HG03571 (cell line): ENCODE measurements around the gene CDC20B.

ENCODE experiments used
- ATAC-seq: cut with Tn5 transposase; IDR thresholded peaks from one replicate; pipeline ENCODE4 v1.9.1; 2021; ENCODE audit not compliant: unreplicated experiment

The CDC20B gene

DNA sequence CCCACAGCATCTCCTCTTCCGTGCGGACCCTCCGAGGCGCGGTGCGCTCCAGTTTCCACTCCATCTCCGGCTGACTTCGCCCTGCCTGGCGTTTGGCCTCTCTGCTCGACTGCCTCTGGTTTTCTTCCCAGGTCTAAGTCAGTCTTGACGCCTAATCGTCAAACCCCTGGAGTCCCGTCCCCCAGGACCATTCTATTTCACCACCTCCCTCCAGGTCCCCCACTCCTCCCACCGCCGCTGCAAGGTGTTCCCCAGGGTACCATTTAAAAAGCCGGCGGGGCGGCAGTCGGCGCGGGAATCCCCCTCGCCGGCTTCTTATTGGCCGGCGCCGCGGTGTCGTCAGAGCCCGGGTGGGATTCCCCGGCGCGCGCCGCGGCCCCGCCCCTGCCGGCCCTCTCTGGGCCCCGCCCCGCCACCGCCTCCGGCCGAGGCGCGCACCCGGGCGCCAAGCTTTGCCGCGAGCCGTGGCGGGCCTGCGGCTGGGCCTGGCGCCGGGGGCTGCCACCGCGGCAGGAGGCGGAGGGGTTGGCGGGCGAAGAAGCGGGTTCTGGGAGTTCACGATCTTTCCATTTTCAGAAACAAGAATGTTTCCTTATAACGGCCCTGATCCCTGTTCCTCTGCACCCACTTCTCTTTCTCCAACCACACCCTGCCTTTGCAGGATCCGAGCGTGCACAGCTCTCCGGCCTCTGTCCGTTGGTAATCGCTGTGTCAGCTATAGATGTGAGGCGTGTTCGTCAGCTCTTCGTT, at the start of gene CDC20B:
TSS of gene CDC20B (minus strand) at position 241 of the 750 bp plus-strand sequence. CDS start at position 64, 177 bp downstream.
- peak; percentile 83 for ATAC-seq

DNA sequence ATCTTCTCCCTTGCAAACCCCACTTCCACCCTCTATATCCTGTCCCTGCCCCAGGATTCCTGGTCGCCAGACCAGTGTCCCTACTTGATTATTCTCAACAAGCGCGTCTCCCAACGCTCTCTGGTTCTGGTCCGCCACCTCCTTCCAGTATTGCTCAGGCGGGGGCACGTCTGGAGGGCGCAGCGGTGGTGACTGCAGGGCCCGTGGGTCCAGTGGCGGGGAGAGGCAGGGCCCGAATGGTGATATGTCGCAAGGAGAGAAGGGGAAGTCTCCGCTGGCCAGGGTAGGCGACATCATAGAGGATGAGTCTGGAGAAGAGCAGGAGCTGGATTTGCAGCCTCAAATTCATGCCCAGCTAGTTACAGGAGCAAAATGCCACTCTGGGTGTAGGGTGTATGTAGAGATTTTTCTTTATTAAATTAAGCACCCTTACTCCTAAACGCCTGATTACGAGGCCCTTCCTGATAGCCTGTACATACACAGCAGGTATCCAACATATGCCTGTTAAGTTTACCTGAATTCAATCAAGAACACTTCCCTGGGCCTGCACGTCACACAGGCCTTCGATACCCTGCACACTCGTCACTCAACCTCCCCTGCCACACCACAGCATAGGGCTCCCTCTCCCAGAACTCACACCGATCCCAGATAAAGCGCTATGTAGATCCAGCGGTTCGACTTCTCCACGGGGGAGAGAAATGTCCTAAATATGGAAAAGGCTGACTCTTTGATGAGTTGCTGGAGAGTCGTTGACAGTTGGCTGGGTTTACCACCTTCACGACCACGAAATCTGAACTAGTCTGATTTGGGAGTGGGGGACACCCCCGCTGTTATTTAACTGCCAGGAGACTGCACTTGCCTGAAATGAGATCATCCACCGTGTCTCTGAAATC, 49.4 kb upstream of the CDC20B start:
- no peak for ATAC-seq

- ATAC-seq: no peak
Measured at GRCh38 chr5:55220433-55221185, 47.6 kb upstream of the CDC20B start.

DNA sequence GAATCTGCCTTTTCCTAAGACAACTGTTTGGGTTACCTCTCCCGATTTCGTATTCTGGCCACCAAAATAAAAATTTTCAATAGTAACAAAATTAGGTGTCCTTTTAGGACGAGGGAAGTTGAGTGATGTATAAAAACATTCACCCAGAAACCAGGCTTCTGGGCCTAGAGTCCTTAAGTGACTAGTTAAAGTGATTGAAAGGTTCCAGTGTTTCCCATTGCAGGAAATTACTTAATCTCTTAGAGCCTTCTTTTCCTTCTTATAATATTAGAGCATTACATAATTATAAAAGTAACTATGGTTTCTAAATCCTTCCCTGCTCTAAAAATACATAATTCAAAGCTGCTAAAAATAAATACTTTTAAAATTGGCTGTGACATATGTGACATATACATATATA, 46.8 kb upstream of the CDC20B start:
- no peak for ATAC-seq

DNA sequence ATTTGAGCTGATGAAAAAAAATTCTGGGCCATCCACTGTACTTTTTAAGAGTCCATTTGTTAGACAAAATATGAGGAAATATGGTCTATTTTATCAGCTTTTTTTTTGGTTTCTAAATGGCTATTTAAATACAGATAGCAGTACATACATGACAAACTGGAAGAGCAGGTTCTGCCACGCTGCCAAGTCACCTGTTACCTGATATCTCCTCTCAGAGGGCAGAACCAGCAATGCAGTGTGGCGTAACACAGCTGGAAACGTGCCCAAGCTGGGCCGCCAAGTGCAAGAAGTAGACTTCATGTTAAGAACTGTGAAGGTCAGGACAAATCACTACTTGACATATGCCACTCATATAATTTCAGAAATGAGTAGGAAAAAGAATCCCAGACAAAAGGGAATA, 46.0 kb upstream of the CDC20B start:
- ATAC-seq: no peak

DNA sequence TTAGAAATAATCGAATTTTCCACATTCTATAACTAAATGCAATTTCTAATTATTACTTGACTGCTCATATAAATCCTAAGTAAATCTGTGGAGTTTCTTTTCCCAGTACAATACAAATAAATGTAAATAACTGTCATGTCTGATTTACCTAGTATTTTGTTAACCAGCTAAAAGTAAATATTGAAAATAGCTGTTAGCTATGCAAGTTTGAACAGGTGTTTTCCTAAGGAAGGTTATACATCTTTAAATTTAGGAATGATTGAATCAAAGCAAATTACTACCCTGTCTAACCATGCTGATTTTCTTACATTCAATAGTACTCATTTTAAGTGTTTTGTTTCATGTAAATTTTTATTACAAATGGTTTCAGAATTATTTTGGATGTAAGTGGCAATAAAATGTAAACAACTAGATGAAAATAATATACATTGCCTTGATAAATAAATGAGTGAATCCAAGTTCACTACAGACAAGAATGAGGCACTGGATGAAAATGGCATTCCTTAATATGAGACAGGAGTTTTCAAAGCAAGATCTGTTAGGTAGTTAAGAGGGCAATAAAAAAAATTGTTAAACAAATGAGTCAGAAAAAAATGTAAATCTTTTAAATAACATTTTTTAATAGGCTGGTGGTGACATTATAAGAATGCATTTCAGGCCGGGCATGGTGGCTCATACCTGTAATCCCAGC, 38.4 kb upstream of the CDC20B start:
- no peak for ATAC-seq

GRCh38 chr5:55205001-55205400, 32.0 kb upstream of the CDC20B start:
- ATAC-seq: no peak

DNA sequence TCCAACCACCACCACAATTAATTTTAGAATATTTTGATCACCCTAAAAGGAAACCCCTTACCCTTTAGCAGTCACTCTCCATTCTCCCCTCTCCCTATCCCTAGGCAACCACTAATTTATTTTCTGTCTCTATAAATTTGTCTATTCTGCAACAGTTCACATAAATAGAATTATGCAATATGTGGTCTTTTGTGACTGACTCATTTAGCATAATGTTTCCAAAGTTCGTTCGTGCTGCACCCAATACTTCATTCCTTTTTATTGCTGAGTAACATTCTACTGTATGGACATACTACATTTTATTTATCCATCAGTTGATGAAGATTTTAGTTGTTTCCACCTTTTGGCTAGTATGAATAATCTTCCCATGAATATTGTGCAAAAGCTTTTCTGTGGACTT, 18.2 kb upstream of the CDC20B start:
- ATAC-seq: no peak

DNA sequence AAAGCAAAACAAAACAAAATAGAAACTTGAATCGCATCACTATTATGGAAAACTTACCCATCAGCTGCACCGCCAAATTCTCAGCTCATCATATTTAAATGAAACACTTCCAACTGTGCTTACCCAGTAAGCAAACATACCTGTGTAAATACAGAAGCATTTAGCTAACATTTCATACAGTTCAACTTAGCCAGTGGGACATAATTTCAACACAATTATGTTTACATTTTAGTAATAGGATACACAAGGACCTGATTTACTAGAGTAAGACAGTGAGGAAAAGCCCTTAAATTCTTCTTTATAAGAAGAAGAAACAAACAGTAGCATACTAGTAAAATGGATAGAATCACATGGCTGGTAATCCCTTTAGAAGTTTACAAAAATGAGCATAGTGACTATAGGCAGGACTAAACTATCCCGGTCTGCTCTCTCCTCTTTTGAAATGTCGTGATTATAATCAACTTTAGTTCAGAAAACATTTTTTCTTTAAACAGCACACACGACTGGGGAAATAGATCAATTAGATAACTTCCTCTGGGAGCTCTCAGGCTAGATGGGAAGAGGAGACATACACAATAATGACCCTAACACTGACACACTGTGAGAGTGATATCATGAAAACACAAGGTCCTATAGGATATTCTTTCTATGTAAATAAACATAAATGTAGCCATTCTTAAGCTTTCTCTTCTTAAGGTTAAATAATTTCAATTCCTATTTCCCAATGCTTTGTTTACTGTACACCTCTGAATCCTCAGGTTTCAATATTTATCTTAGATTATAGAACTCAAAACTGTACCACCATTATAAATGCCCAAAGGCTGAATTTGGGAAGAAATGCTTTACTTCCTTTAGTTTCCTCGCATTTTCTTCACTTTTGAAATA, 15.9 kb upstream of the CDC20B start:
- no peak for ATAC-seq

DNA sequence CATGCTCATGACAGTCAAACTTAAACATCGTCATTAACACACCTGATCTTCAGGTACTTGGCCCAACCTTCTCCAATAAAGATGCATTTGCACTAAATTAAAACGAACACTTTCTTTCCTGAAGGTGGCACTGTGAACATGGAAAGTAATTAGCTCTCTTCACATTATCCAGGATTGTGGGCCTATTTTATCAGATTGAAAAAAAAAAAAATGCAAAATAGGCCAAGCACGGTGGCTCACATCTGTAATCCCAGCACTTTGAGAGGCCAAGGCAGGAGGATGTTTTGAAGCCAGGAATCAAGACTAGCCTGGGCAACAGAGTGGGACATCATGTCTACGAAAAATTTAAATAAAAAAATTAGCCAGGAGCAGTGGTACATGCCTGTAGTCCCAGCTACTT, 14.4 kb upstream of the CDC20B start:
- no peak for ATAC-seq

DNA sequence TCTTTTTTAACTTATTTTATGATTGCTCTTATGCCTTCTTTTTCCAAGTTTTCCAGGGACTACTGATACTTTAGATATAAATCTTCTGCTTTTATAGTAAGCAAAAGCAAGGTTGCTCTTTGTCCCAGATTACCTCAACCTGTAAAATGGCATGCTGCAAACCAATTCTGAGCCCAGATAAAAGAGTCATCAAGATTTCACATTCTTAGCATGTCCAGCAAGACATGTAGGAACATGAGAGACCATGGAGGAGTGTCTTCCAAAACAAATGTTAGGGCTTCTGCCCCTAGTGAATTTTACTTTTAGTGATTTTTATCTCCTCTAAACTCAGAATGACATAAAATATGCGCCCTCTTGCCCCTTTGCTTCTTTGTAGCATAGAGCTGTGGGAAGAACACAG, 7.0 kb upstream of the CDC20B start:
- no peak for ATAC-seq

GRCh38 chr5:55177078-55177477, 4.1 kb upstream of the CDC20B start:
- no peak for ATAC-seq

- no peak for ATAC-seq
Measured at GRCh38 chr5:55176176-55176818, 3.3 kb upstream of the CDC20B start.

DNA sequence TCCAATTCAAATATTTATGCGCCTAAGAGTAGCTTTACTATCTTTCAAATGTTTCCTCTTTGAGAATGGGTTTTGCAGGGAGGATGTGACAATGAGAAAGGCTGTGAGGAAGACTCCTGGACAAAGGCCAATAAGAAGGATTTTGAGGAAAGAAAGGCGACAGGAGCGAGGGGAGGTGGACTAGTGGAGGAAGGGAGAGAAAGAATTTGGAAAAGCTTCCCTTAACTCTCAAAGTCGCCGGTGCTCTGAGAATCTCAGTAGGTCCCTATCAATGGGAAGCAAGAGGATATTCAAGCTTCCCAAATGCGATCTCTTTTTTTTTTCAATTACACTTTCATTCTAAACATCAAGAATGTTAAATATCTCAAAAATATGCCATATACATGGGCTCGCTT, 2.8 kb upstream of the CDC20B start:
- ATAC-seq: no peak

GRCh38 chr5:55173687-55174230, 782 bp upstream of the CDC20B start:
- peak; percentile 5 for ATAC-seq

DNA sequence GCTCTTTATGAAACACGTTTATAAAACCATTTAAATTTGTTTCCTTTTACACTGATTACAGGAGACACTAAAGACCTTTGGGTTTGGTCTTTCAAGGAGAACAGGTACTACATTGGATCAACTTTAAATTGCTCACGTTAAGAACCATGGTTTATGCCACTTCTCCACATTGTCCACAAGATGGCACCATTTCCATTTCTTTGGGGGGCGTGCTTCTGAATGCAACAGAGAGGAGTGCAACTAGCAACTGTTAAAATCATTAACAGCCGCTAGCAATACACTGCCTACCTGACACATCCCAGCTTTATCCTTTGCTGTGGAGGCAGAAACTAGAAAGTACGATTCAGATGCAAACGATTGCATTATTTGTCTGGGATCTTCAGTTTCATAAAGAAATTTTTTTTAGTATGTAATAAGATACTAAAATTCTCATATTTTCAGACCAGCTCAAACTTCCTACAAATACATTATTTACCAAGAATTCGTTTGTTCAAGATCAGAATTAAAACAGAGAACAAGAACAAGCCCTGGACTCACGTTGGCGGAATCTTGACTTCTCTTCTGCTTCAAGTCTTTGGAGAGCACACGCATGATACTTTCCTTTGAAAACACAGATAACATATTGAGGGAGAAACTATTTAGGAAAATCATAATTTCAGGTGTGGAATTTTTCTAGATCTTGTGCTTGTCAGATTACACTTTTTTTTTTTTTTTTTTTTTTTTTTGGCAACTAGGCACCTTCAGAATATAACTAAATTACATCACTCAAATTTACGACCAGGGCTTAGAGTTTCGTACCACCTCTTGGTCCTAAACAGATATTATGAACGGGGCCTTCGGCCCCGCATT, 702 bp downstream of the CDC20B start:
- ATAC-seq: peak; percentile 64

DNA sequence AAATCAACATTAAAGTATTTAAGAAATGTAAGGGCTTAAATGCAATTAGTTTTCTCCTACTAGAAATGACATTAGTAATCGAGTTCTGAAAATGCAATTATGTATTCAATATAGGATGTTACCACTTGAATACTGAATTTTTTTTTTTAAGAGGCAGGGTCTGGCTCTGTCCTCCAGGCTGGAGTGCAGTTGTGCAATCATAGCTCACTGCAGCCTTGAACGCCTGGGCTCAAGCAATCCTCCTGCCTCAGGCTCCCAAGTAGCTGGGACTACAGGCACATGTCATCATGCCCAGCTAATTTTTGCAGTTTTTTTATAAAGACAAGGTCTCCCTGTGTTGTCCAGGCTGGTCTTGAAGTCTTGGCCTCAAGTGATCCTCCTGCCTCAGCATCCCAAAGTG, 1.5 kb downstream of the CDC20B start:
- no peak for ATAC-seq

DNA sequence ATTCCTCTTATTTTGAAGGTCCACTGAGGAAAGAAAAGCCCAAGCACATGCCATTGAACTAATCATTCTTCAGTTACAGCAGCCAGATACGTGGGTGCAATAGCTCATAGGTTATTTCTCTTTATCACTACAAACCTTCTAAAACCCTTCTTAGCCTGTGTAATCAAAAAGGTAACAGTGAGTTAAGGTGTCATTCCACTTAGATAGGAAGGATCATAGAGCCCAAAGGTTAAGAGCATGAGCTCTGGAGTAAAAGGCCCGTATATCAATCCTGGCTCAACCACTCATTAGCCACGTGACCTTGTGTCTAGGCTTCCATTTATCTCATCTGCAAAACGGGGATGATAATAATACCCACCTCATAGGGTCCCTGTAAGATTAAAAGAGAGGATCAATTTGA, 10.3 kb downstream of the CDC20B start:
- ATAC-seq: no peak
